Measurements from ENCODE around the gene HOXA2.

Gene HOXA2

DNA sequence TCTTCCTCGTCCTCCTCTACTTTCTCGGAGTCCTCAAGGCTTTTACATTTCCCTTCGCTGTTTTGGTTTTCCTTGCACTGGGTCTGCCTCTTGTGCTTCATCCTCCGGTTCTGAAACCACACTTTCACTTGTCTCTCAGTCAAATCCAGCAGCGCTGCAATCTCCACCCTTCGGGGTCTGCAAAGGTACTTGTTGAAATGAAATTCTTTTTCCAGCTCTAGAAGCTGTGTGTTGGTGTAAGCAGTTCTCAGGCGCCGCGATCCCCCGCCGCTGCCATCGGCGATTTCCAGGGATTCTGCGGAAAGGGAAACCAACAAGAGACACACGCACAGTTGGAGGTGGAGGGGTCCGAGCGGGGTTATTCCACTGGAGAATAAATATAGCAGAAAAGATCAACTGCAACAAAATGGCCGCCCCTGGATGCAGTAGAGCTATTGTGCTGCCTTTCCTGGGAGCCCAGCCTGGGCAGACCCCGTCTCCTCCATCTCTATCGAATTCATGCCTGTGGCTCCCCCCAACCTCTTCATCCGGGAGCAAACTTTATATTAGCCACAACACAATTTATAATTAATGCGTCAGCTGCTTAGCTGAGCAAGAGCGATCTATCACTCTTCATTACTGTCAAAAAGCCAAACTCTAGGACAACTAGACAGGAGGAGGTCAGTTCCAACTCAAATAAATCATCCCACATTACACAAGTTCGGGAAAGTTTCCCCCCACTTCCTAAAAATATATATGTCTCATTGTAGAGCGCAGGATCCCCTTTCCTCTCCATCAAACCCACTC, 1.1 kb downstream of the HOXA2 start:
- no peak for DNase-seq (ENCODE audit: low read depth)
- no peak for TF ChIP-seq CTCF (IDR thresholded peaks at IDR 0.05; ENCODE audit: control insufficient read depth, insufficient read depth, low read depth, low read length, missing control alignments)
- H3K4me3 ChIP-seq (ENCODE audit: control insufficient read depth, low read depth, low read length): no peak overlapping the region

DNA sequence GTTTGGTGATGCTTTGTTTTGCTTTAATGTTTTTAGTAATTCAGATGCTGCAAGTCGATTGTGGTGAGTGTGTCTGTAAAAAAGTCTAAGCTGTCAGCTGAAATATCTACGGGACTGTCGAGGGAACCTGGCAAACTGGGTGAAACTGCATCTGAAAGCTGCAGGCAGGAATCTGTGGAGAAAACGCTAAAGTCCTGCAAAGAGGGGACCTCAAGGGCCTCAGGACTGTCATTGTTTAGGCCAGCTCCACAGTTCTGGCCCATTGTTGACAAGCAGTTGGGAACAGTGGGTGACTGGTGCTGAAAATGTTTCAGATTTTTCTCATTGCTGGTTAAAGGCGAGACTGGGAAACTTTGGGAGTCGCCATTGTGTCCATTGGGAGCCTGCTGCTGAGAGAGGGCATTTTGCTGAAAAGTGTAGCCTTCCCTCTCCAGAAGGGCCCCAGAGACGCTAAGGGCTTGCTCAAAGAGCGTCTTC, 1.8 kb downstream of the HOXA2 start:
- no peak overlapping the region for H3K4me3 ChIP-seq (ENCODE audit: control insufficient read depth, low read depth, low read length)
- DNase-seq (ENCODE audit: low read depth): no peak
- no peak for TF ChIP-seq CTCF (IDR thresholded peaks at IDR 0.05; ENCODE audit: control insufficient read depth, insufficient read depth, low read depth, low read length, missing control alignments)

- DNase-seq (ENCODE audit: low read depth): no peak
- no peak for TF ChIP-seq CTCF (IDR thresholded peaks at IDR 0.05; ENCODE audit: control insufficient read depth, insufficient read depth, low read depth, low read length, missing control alignments)
- H3K4me3 ChIP-seq (ENCODE audit: control insufficient read depth, low read depth, low read length): no peak overlapping the region
These were observed 2.8 kb downstream of the HOXA2 start for GRCh38 chr7:27099453-27100370.

- TF ChIP-seq CTCF (IDR thresholded peaks at IDR 0.05; ENCODE audit: control insufficient read depth, insufficient read depth, low read depth, low read length, missing control alignments): no peak
- DNase-seq (ENCODE audit: low read depth): no peak
- no peak overlapping the region for H3K4me3 ChIP-seq (ENCODE audit: control insufficient read depth, low read depth, low read length)
These were observed 3.7 kb downstream of the HOXA2 start for GRCh38 chr7:27098578-27099451.

DNA sequence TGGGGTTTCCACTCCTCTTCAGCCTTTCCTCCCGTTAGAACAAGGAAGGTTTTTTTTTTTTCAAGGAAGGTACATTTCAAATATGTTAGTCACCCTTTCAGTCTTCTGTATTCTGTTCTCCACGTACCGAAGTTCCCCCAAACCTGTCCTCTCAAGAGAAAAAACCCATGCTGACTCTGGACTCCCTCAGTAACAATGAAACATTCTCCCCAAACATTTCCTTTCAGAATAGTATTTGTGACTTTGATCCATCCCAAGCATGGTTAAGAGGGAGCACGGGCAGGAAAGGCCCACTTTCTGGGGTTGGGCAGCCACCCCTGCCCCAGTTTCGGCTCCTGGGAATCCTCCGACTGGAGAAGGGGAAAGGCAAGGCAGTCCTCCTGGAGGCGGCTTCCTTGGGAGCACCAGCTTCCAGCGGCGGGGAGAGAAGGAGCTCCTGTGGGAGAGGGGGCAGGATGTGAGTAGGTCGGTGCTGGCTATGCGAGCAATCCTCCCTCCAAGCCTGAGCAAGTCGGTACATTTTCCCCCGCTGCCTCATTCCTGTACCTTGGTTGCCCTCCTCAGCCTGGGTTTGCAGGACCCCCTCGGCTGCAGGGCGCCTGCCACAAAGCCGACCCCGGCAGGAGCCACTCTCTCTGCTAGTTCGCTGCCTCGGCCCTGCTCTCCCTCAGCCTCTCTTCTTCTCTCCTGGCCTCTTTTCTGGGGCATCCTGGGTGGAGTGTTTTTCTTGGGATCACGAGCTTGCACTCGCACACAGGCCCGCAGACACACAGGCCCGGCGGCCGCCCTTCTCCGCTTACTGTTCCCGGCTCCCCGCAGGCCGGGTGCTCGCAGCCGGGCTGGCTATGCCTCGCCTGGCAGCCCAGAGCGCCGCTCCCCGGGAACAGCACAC, 4.6 kb downstream of the HOXA2 start:
- TF ChIP-seq CTCF (IDR thresholded peaks at IDR 0.05; ENCODE audit: control insufficient read depth, insufficient read depth, low read depth, low read length, missing control alignments): no peak
- H3K4me3 ChIP-seq (ENCODE audit: control insufficient read depth, low read depth, low read length): no peak overlapping the region
- DNase-seq (ENCODE audit: low read depth): no peak
